PFSK-1 (cell line): ENCODE measurements around the gene SOX30.

Experiments used
- FOXP2 ChIP-seq: optimal IDR thresholded peaks from 2 replicates; pipeline ENCODE3; 2011; ENCODE audit warnings: borderline replicate concordance, control low read depth, inconsistent platforms; ENCODE audit not compliant: insufficient read depth; ENCODE audit errors: extremely low read length, extremely low read depth
- POLR2AphosphoS5 ChIP-seq: IDR thresholded peaks from 2 replicates; pipeline ENCODE4 v1.6.1; 2012; ENCODE audit warnings: low read depth, mild to moderate bottlenecking, control low read depth, low read length, moderate library complexity
- REST ChIP-seq, 2 experiments: IDR thresholded peaks; 2 replicates each; pipeline versions ENCODE4 v1.6.1 to v1.8.0; 2011 to 2012; ENCODE audit warnings: low read depth in 2 of 2, low read length in 2 of 2, control low read depth in 1 of 2, inconsistent platforms in 1 of 2, mild to moderate bottlenecking in 1 of 2, moderate library complexity in 1 of 2; ENCODE audit not compliant: insufficient read depth in 1 of 2
- SIN3A ChIP-seq: IDR thresholded peaks from 2 replicates; pipeline ENCODE4 v1.6.1; 2012; ENCODE audit warnings: mild to moderate bottlenecking, low read length, moderate library complexity, borderline replicate concordance; ENCODE audit not compliant: insufficient read depth
- TAF1 ChIP-seq: IDR thresholded peaks from 2 replicates; pipeline ENCODE4 v1.6.1; 2012; ENCODE audit warnings: low read length, control low read depth, borderline replicate concordance; ENCODE audit not compliant: insufficient read depth

SOX30 gene

GRCh38 chr5:157594257-157594656 is 58.0 kb downstream of the SOX30 start:
- no peak for TF ChIP-seq SIN3A
- TF ChIP-seq POLR2AphosphoS5: no peak
- TF ChIP-seq REST (IDR thresholded peaks at IDR 0.05; ENCODE audit: insufficient read depth in 1 of 2, low read depth in 2 of 2, low read length in 2 of 2): no peak
- TF ChIP-seq TAF1: no peak

GRCh38 chr5:157593052-157593757 is 59.0 kb downstream of the SOX30 start:
- TF ChIP-seq REST (IDR thresholded peaks at IDR 0.05; ENCODE audit: insufficient read depth in 1 of 2, low read depth in 2 of 2, low read length in 2 of 2): no peak
- TF ChIP-seq TAF1: no peak
- TF ChIP-seq SIN3A: no peak

- no peak for TF ChIP-seq TAF1
- TF ChIP-seq SIN3A: no peak
- no peak for TF ChIP-seq REST (IDR thresholded peaks at IDR 0.05; ENCODE audit: insufficient read depth in 1 of 2, low read depth in 2 of 2, low read length in 2 of 2)
- TF ChIP-seq FOXP2: no peak
- TF ChIP-seq POLR2AphosphoS5: no peak
Measured at GRCh38 chr5:157592594-157592993, 59.6 kb downstream of the SOX30 start.

- TF ChIP-seq POLR2AphosphoS5 (no peak), FOXP2 (no peak), REST (IDR thresholded peaks at IDR 0.05; ENCODE audit: insufficient read depth in 1 of 2, low read depth in 2 of 2, low read length in 2 of 2) (no peak), SIN3A (no peak), TAF1 (no peak)
Measured at GRCh38 chr5:157590478-157590877, 61.8 kb downstream of the SOX30 start.

- TF ChIP-seq TAF1 (no peak), POLR2AphosphoS5 (no peak), REST (IDR thresholded peaks at IDR 0.05; ENCODE audit: insufficient read depth in 1 of 2, low read depth in 2 of 2, low read length in 2 of 2) (no peak)
Measured at GRCh38 chr5:157584628-157585027, 67.6 kb downstream of the SOX30 start.
